GM21526 (cell line): Measurements from ENCODE around the gene ZNF200.
"Not testable (repeated sequence)": the region's sequence is repeated elsewhere in the genome, so short reads cannot be mapped to it uniquely, and the experiment has no call there.

Experiments
- ATAC-seq: cut with Tn5 transposase; IDR thresholded peaks from one replicate; pipeline ENCODE4 v1.9.1; 2021; ENCODE audit warnings: moderate library complexity; ENCODE audit not compliant: unreplicated experiment, low FRiP score

Gene ZNF200

GRCh38 chr16:3234857-3235561, at the start of gene ZNF200:
TSS of gene ZNF200 (minus strand) at chr16:3235158. CDS start at chr16:3233755, 1,403 bp downstream.
- peak; percentile 84 for ATAC-seq

DNA sequence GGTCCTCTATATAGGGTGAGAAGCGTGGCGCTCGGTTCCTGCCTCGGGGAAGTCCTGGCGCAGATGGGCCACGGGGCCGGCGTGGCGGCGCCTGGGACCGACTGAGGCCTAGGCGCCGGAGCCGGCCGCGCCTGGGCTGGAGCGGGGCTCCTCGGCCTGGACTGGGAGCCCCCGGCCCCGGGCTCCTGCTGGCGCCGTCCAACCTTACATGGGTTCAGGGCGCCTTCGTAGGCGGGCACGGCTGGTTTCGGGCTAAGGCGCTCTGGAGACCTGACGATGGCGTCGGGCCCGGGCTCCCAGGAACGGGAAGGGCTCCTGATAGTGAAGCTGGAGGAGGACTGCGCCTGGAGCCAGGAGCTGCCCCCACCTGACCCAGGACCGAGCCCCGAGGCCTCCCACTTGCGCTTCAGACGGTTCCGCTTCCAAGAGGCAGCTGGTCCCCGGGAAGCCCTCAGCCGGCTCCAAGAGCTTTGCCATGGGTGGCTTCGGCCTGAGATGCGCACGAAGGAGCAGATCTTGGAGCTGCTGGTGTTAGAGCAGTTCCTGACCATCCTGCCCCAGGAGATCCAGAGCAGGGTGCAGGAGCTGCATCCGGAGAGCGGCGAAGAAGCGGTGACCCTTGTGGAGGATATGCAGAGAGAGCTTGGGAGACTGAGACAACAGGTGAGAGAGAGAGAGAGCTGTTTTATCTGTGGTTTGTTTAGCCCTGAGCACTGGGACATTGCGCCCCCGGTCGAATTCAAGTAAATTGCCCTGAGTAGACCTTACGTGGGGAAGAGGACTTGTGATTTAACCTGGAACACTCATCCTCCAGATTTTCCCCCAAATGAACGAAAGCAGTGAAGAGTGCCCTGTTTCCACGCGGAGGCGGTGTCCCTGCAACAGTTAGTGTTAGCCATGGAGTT, 48.8 kb upstream of the ZNF200 start:
- peak; percentile 18 for ATAC-seq

DNA sequence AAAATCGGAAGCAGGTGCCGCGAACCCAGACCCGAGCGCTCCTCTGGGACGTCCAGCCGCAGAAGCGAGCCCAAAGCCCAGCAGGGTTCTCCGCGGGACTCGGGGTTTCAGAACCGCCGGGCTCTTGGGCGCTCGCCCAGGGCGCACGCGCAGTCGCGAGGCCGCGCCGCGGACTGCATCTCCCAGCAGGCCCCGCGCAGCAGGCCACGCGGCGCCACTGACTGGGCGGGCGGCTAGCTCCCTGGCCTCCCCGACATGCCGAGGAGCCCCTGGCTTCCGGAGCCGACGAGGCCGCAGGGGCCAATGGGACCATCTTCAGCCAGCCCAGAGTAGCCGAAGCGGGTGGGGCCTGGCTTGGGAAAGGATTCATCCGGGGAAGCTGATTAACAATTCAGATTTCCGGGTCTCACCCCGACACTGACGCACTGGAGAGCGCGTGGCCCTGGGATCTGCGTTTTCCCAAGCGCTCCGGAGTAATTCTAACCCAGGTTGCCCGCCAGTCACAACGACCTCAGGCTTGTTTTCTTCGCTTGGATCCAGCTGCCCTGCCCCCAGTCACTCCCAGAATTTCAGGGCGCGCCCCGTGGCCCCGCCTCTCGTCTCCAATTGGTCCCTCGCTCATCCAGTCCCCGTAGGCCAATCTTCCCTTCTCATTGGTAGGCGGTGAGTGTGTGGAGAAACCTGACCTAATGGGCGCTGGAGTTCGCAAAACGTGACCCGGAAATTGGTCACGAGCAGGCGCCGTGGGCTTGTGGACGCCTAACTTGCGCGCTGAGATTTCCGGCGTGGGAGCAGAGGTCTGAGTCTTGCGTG, 48.0 kb upstream of the ZNF200 start, which contains the start of gene ZNF263:
ZNF263 (plus strand) TSS at position 762 of the 813 bp plus-strand sequence. CDS start 328 bp downstream, outside the sequence.
- peak; percentile 67 for ATAC-seq

DNA sequence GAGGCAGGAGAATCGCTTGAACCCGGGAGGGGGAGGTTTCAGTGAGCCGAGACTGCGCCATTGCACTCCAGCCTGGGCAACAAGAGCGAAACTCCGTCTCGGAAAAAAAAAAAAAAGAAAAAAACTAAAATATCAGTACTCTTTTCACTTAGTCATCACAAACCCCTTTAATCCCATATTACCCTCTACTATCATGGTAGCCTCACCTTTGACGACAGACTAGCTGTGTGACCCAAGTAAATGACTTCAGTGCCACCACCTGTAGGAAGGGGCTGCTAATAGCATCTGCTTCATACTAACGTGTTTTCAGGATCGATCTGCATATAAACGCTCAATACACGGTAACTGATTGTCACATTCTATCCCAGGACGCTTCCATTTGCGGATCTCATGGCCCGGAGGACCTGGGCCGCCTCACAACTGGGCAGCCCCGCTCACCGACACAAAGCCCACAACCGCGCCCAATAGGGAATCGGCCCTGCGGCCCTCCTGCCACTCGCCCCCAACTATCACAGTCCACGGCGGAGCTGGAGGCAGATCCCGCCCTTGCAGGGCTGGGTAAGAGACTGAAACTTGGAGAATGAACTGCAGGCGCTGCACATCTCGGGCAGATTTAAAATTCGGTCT, 47.3 kb upstream of the ZNF200 start:
- peak; percentile 24 for ATAC-seq

DNA sequence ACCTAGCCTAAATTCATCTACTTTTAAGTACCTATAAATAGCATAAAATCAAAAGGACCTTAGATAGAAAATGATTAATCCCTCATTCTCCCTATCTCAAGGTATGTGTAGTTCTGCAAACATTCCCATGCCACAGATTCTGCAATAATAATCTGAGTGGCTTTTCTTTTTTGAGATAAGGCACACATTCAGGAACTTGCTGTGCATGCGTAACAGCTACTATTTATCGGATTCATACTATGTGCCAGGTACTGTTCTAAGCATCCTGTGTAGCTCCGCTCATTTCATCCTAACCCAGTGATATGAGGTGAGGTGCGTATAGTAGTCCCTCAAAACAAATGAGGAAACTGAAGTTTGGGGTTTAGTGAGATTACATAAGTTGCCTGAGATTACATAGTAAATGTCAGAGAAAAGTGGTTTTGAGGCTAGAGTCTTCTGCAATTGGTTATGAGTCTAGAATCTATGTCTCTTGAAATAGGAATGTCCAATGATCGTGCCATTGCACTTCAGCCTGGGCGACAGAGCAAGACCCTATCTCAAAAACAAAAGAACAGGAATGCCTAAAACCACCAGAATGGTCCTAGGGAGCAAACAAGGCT, 46.4 kb upstream of the ZNF200 start:
- ATAC-seq: no peak

- no peak for ATAC-seq
Observed at GRCh38 chr16:3276679-3277078, 41.7 kb upstream of the ZNF200 start.

DNA sequence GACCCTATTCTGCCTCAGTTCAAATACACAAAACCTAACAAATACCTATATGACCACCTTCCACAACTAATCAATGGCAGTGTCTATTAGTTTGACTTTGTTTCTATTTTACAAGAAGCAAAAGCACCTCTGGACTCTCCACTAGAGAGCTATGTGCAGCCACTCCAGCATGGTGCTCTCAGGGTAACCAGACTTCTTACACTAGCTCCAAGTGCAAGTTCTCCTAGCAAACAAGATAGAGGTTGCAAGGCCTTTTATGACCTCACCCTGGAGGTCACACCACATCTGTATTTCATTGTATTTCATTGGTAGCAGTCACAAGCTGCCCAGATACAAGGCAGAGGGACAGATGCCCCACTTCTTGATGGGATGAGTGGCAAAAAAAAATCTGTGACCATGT, 40.0 kb upstream of the ZNF200 start:
- no peak for ATAC-seq

GRCh38 chr16:3274490-3274889, 39.5 kb upstream of the ZNF200 start:
- ATAC-seq: no peak

GRCh38 chr16:3271281-3271680, 36.3 kb upstream of the ZNF200 start:
- not testable (repeated sequence) for ATAC-seq

- ATAC-seq: not testable (repeated sequence)
Observed at GRCh38 chr16:3270718-3271117, 35.8 kb upstream of the ZNF200 start.

DNA sequence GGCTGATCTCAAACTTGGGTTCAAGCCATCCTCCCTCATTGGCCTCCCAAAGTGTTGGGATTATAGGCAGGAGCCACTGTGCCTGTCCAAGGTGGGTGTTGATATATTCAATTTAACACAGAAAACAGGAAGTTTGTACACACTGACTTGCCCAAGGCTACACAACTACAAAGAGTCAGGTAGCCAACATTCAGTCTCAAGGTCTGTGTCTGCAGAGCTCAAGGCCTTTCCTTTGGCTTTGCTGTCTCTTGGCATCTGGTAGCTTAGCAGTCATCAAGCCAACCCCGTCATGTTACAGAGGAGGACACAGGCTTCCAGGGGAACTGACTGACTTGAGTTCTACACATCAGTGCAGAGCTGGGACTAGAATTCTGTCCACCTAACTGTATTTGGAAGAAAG, 33.3 kb upstream of the ZNF200 start:
- no peak for ATAC-seq

- ATAC-seq: no peak
Observed at GRCh38 chr16:3266873-3267537, 32.0 kb upstream of the ZNF200 start.

GRCh38 chr16:3264137-3265036, 29.4 kb upstream of the ZNF200 start:
- ATAC-seq: no peak

DNA sequence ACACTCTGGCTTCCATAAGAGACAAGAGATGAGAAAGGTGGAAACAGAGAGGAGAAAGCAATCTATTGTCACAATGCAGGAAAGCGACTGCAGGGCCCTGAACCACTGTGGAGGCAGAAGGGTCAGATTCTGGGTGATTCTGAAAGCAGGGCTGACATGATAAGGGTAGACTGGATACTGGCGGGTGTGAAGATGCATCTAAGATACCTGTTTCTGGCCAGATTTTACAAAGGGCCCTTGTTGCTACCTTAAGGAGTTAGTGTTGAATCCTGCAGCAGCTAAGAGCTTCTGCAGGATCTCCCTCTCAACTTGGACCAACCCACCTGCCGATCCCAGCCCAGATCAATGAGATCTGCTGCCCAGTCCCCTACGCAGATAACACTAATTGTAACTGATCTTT, 27.6 kb upstream of the ZNF200 start:
- ATAC-seq: no peak

GRCh38 chr16:3259836-3260235, 24.9 kb upstream of the ZNF200 start:
- ATAC-seq: no peak

GRCh38 chr16:3256866-3257465, 22.0 kb upstream of the ZNF200 start:
- ATAC-seq: no peak

DNA sequence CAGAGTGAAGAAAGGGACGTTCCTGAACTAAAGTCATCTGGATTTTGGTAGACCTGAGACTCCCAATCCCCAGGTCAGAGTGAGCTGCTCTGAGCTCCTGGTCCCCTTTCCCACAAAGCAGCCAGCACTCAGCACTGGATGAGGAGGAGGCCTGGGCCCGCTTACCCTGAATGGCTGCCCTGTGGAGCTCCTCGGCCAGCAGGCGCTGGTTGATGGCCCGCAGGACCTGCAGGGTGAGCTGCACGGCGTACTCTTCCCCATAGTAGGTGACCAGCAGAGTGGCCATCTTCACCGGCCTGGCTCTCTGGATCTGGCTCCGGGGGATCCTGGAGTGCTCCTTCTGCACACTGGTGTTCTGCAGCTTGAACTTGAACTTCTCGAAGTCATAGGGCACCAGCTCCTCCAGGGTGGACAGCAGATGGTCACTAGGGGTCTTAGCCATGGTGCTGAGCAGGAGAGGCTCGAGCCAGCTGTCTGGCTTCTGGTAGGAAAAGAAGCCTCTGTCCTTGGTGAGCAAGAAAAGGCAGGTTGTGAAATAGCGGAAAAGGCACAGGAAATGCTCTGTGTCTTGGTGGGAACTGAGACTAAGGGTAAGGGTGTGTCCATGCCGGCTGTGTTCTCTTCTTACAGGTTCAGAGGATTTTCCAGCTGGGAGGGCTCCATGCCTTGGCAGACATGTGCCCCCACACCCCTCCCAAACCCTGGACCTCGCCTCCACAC, 21.3 kb upstream of the ZNF200 start, which contains the start of gene MEFV:
MEFV (minus strand) TSS at position 488 of the 720 bp plus-strand sequence; CDS start at position 442, 46 bp downstream.
- ATAC-seq: no peak
